OCI-LY3 (cell line): ENCODE measurements around the gene KCNS1.

Experiments
- H2AFZ ChIP-seq: fragments of 200-600, 300-600 bp; shearing (Covaris generic); 2 replicates; pipeline ENCODE4 v1.6.0; 2014; ENCODE audit warnings: antibody characterized with exemption, low read depth, low read length
- H3K27ac ChIP-seq: fragments of 200-600, 300-600 bp; sonication (generic); 2 replicates; pipeline ENCODE4 v1.5.1; 2014; ENCODE audit warnings: mild to moderate bottlenecking, low read length, moderate library complexity, mixed read lengths
- H3K27me3 ChIP-seq: fragments of 200-600, 300-600 bp; sonication (generic); 2 replicates; pipeline ENCODE4 v1.6.1; 2014; ENCODE audit warnings: low read depth, low read length, mixed read lengths
- H3K36me3 ChIP-seq: fragments of 200-600, 300-600 bp; sonication (generic); replicated peaks from 2 replicates; pipeline ENCODE3; 2014; ENCODE audit warnings: low read depth, low read length, mixed read lengths
- H3K4me1 ChIP-seq: fragments of 300-600, 200-600 bp; sonication (generic); 2 replicates; pipeline ENCODE4 v1.6.1; 2014; ENCODE audit warnings: low read length, mixed read lengths
- H3K4me2 ChIP-seq: fragments of 200-600, 300-600 bp; sonication (generic); 2 replicates; pipeline ENCODE4 v1.6.1; 2014; ENCODE audit warnings: low read length, mixed read lengths
- H3K4me3 ChIP-seq: fragments of 300-600, 200-600 bp; sonication (generic); 2 replicates; pipeline ENCODE4 v1.5.1; 2014; ENCODE audit warnings: antibody characterized with exemption, mild to moderate bottlenecking, low read length, moderate library complexity
- H3K79me2 ChIP-seq: fragments of 300-600, 200-600 bp; shearing (Covaris generic); 2 replicates; pipeline ENCODE4 v1.6.1; 2014; ENCODE audit warnings: mild to moderate bottlenecking, low read length, mixed read lengths
- H3K9ac ChIP-seq: fragments of 300-600, 200-600 bp; shearing (Covaris generic); 2 replicates; pipeline ENCODE4 v1.6.0; 2014; ENCODE audit warnings: mild to moderate bottlenecking, low read length, moderate library complexity
- H3K9me3 ChIP-seq: fragments of 200-600, 300-600 bp; shearing (Covaris generic); 2 replicates; pipeline ENCODE4 v1.6.1; 2014; ENCODE audit warnings: low read length, mixed read lengths; ENCODE audit not compliant: insufficient read depth
- H4K20me1 ChIP-seq: fragments of 200-600, 300-600 bp; sonication (generic); 2 replicates; pipeline ENCODE4 v1.6.1; 2016; ENCODE audit warnings: low read length, mixed read lengths; ENCODE audit not compliant: insufficient read depth
- CTCF ChIP-seq: fragments of 200-600, 300-600 bp; sonication (generic); IDR thresholded peaks from 2 replicates; pipeline ENCODE4 v1.5.1; 2014; ENCODE audit warnings: antibody characterized with exemption, low read length, low read depth
- EZH2phosphoT487 ChIP-seq: fragments of 200-600 bp; shearing (Covaris generic); IDR thresholded peaks from 2 replicates; pipeline ENCODE4 v1.6.1; 2018; ENCODE audit warnings: antibody characterized with exemption, mixed run types, low read depth

The KCNS1 gene

GRCh38 chr20:45049904-45050471 lies 50.9 kb downstream of the KCNS1 start:
- Histone ChIP-seq H3K27me3 (no peaks in the 10 kb centered on the region), H3K36me3 (peaks cover 67% of the 10 kb centered on the region), H3K9ac (no peak overlapping the region), H4K20me1 (peaks cover 92% of the 10 kb centered on the region), H2AFZ (no peak overlapping the region), H3K9me3 (no peaks in the 10 kb centered on the region), H3K4me1 (peaks cover 61% of the 10 kb centered on the region), H3K4me2 (peak overlapping the region; percentile 29), H3K27ac (peak overlapping the region; percentile 45), H3K79me2 (peaks cover 100% of the 10 kb centered on the region), H3K4me3 (no peak overlapping the region)
- no peak for TF ChIP-seq EZH2phosphoT487
- no peak for TF ChIP-seq CTCF

GRCh38 chr20:45049438-45049837 lies 51.5 kb downstream of the KCNS1 start:
- H4K20me1 ChIP-seq = peaks cover 92% of the 10 kb centered on the region
- H2AFZ ChIP-seq = no peak overlapping the region
- H3K4me2 ChIP-seq = peak overlapping the region; percentile 29
- TF ChIP-seq CTCF (no peak), EZH2phosphoT487 (no peak)
- no peak overlapping the region for H3K9ac ChIP-seq
- peaks cover 65% of the 10 kb centered on the region for H3K36me3 ChIP-seq
- peaks cover 100% of the 10 kb centered on the region for H3K79me2 ChIP-seq
- no peak overlapping the region for H3K4me3 ChIP-seq
- peaks cover 57% of the 10 kb centered on the region for H3K4me1 ChIP-seq
- H3K27me3 ChIP-seq = no peaks in the 10 kb centered on the region
- H3K9me3 ChIP-seq = no peaks in the 10 kb centered on the region
- peak overlapping the region; percentile 45; the same call in 1 of the 2 replicates for H3K27ac ChIP-seq

GRCh38 chr20:45047581-45048119 lies 53.3 kb downstream of the KCNS1 start:
- Histone ChIP-seq H3K9ac (no peak overlapping the region), H3K4me2 (no peak overlapping the region), H3K4me3 (no peak overlapping the region), H3K9me3 (no peaks in the 10 kb centered on the region), H3K36me3 (peaks cover 61% of the 10 kb centered on the region), H3K27ac (no peak overlapping the region), H3K79me2 (peaks cover 100% of the 10 kb centered on the region), H3K27me3 (no peaks in the 10 kb centered on the region), H4K20me1 (peaks cover 93% of the 10 kb centered on the region), H3K4me1 (peaks cover 48% of the 10 kb centered on the region), H2AFZ (no peak overlapping the region)
- TF ChIP-seq EZH2phosphoT487 = no peak
- no peak for TF ChIP-seq CTCF

GRCh38 chr20:45044601-45045000 lies 56.3 kb downstream of the KCNS1 start:
- Histone ChIP-seq H3K4me2 (no peak overlapping the region), H4K20me1 (peaks cover 93% of the 10 kb centered on the region), H3K27me3 (no peaks in the 10 kb centered on the region), H3K4me3 (no peak overlapping the region), H3K36me3 (peaks cover 75% of the 10 kb centered on the region), H3K79me2 (peaks cover 100% of the 10 kb centered on the region), H3K4me1 (peaks cover 17% of the 10 kb centered on the region), H2AFZ (no peak overlapping the region), H3K9ac (no peak overlapping the region), H3K27ac (no peak overlapping the region), H3K9me3 (no peaks in the 10 kb centered on the region)
- TF ChIP-seq EZH2phosphoT487 = no peak
- TF ChIP-seq CTCF = no peak
